ENCODE results near the gene SRF. TPM values are rescaled to one million over a fixed set of nuclear protein-coding genes. Genes with fewer than 3 reads are reported as not detected.

Gene SRF
- total RNA-seq, 1 donor = 17.9 TPM

DNA sequence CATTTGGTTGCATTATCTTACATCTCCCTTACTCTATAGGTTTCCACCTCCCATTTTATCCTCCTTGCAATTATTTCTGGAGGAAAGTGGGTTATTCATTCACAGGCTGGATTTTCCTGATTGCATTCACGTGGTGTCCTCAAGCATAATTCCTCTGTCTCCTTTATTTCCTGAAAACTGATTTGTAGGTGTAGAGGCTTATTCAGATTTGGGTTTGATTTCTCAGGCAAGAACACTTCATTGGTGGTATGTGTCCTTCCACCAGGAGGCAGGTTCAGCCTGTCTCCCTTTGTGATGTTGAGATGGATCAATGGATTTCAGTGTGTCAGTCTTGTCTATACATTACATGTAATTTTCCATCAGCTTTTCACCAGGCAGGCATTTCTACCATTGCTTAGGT, 40.9 kb downstream of the SRF start:
- no peak for DNase-seq (ENCODE audit: low read depth)
- TF ChIP-seq, protein P1, sequence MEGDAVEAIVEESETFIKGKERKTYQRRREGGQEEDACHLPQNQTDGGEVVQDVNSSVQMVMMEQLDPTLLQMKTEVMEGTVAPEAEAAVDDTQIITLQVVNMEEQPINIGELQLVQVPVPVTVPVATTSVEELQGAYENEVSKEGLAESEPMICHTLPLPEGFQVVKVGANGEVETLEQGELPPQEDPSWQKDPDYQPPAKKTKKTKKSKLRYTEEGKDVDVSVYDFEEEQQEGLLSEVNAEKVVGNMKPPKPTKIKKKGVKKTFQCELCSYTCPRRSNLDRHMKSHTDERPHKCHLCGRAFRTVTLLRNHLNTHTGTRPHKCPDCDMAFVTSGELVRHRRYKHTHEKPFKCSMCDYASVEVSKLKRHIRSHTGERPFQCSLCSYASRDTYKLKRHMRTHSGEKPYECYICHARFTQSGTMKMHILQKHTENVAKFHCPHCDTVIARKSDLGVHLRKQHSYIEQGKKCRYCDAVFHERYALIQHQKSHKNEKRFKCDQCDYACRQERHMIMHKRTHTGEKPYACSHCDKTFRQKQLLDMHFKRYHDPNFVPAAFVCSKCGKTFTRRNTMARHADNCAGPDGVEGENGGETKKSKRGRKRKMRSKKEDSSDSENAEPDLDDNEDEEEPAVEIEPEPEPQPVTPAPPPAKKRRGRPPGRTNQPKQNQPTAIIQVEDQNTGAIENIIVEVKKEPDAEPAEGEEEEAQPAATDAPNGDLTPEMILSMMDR (IDR thresholded peaks at IDR 0.05; ENCODE audit: insufficient read depth, low read length) = no peak
- no peak overlapping the region for H3K4me3 ChIP-seq (ENCODE audit: low read depth, low read length)

DNA sequence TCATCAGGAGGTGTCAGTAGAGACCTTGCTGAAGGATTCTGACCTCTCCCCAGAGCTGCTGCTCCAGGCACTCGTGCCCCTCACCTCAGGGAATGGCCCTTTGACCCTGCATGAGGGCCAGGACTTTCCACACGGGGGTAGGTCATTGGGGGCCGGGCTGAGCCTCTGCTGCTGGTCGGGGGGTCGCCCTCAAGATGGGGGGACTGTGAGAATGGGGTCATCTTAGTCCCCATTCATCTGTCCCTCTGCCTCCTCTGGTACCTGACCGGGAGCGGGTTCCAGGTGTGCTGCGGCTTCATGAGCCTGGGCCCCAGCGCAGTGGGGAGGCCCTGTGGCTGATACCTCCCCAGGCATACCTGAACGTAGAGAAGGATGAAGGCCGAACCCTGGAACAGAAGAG, 42.4 kb downstream of the SRF start:
- no peak overlapping the region for H3K4me3 ChIP-seq (ENCODE audit: low read depth, low read length)
- TF ChIP-seq, protein P1 (IDR thresholded peaks at IDR 0.05; ENCODE audit: insufficient read depth, low read length) = no peak
- no peak for DNase-seq (ENCODE audit: low read depth)

DNA sequence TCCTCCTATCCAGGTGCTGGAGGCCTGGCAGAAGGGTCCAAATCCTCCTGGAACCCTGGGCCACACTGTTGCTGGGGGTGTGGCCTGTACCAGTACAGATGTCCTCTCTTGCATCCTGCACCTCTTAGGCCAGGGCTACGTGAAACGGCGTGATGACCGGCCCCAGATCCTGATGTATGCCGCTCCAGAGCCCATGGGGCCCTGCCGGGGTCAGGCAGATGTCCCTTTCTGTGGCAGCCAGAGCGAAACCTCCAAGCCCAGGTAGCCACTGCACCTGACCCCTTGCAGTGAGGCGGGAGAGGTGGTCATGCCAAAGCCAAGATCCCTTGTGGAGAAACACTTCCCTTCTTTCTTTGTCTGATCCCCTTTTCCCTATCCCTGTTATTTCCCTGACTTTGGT, 44.0 kb downstream of the SRF start:
- TF ChIP-seq, protein P1 (IDR thresholded peaks at IDR 0.05; ENCODE audit: insufficient read depth, low read length) = no peak
- no peak for DNase-seq (ENCODE audit: low read depth)
- no peak overlapping the region for H3K4me3 ChIP-seq (ENCODE audit: low read depth, low read length)

DNA sequence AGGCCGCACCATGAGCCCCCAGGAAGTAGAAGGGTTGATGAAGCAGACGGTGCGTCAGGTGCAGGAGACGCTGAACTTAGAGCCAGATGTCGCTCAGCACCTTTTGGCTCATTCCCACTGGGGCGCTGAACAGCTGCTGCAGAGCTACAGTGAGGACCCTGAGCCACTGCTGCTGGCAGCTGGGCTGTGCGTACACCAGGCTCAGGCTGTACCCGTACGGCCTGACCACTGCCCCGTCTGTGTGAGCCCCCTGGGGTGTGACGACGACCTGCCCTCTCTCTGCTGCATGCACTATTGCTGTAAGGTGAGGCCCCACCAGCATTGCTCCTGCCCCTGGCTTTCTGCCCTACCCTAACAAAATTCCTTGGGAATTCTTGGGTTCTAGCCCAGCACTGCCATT, 45.1 kb downstream of the SRF start:
- TF ChIP-seq, protein P1 (IDR thresholded peaks at IDR 0.05; ENCODE audit: insufficient read depth, low read length) = no peak
- no peak for DNase-seq (ENCODE audit: low read depth)
- H3K4me3 ChIP-seq (ENCODE audit: low read depth, low read length) = no peak overlapping the region

DNA sequence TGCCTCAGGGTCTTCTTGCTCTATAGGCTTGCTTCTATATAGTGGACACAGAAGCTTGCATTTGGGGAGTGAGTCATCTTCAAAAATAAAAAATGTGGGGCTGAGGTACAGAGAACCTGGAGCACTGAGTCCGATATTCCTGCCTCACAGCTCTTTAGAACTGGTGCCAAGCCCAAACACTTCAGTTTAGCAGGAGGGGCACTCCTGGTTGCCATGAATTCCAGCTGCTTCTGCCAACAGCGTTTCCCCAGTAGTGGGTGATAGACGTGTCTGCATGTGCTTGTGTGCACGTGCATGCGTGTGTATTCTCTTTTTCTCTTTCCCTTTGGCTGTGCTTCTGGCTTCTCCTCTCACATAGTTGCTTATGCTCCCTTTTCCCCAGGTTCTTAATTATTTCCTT, 46.3 kb downstream of the SRF start:
- H3K4me3 ChIP-seq (ENCODE audit: low read depth, low read length) = no peak overlapping the region
- DNase-seq (ENCODE audit: low read depth) = no peak
- TF ChIP-seq, protein P1 (IDR thresholded peaks at IDR 0.05; ENCODE audit: insufficient read depth, low read length) = no peak

DNA sequence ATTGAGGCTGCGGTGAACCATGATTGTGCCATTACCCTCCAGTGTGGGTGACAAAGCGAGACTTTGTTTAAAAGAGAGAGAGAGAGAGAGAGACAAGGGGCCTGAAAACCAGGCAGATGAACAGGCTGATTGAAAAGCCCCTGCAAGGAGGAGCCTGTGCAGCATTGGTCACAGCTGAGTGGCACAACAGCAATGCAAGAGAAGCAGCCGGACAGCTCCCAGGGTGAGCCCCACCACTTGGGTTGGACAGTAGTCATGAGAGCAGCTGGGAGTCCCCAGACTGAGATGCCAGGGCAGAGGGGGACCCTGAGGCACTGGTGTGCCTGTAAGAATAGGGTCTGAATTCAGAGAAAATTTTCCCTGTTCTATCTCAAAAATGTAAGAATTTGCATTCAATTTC, 48.0 kb downstream of the SRF start:
- H3K4me3 ChIP-seq (ENCODE audit: low read depth, low read length) = no peak overlapping the region
- DNase-seq (ENCODE audit: low read depth) = no peak
- TF ChIP-seq, protein P1 (IDR thresholded peaks at IDR 0.05; ENCODE audit: insufficient read depth, low read length) = no peak

DNA sequence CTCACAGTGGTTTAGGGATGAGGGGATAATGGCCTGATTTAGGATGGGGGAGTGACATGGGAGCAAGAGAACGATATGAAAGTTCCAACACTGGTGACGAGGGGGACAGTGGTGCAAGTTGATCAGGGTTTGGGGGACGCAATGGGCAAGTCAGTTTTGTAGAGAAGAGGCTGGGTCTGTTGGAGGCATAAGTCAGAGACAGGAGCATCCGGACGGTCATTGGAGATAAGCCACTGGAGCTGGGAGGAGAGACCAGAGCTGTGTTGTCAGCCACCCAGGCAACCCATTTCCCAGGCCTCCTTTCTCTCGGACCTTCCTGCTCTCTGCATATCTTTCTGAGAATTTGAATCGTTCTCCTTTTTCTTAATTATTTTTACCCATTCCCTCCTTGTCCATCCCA, 48.7 kb downstream of the SRF start:
- TF ChIP-seq, protein P1 (IDR thresholded peaks at IDR 0.05; ENCODE audit: insufficient read depth, low read length) = no peak
- no peak overlapping the region for H3K4me3 ChIP-seq (ENCODE audit: low read depth, low read length)
- no peak for DNase-seq (ENCODE audit: low read depth)

Data from fibroblast of the aortic adventitia (primary cell).